Occipital lobe (tissue), 2 donors: Measurements from ENCODE around the gene NUBP1. TPM values are rescaled to one million over a fixed set of nuclear protein-coding genes. Genes with fewer than 3 reads are reported as not detected.
"Not testable (repeated sequence)": the region's sequence is repeated elsewhere in the genome, so short reads cannot be mapped to it uniquely, and the experiment has no call there.

ENCODE experiments used
- DNase-seq: peaks from one replicate; lab custom pipeline; 2025; lab: John Stamatoyannopoulos, UW
- total RNA-seq: library from RNA; depleted of rRNA; stranded (reverse); fragments of >200 nt; gene quantifications from one replicate; pipeline ENCODE4 v1.2.3, GENCODE V29; 2014

The NUBP1 gene
- total RNA-seq, result 12.3 TPM

GRCh38 chr16:10743610-10744369, at the start of gene NUBP1:
Gene NUBP1, plus strand, starts transcription at chr16:10743842. Its CDS starts 22 bp downstream, at chr16:10743864.
- DNase-seq, result peak; percentile 99

- DNase-seq, result no peak
These were observed 49.8 kb upstream of the NUBP1 start for GRCh38 chr16:10693889-10694288.

DNA sequence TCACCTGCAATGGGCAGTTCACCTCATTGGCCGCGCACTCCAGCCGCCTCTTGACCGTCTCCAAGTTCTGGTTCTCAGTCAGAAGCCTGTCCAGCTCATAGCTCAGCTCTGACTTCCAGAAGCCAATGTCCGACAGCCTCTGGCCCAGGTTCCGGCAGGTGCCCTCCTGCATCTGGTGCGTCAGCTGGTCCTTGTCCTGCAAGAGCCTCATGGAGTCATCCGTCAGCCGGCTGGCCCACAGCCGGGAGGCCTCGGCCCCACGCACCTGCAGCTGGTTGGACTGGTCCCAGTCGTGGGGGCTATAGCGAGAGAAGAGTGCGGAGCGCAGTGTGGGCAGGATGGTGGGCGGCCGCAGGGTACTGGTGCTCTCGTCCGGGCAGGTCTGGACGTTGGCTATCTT, 49.3 kb upstream of the NUBP1 start:
- DNase-seq, result no peak

GRCh38 chr16:10694830-10695229, 48.8 kb upstream of the NUBP1 start, which contains the start of gene TEKT5:
Gene TEKT5, minus strand, starts transcription at chr16:10694930. Its CDS starts 57 bp downstream, at chr16:10694873.
- no peak for DNase-seq

DNA sequence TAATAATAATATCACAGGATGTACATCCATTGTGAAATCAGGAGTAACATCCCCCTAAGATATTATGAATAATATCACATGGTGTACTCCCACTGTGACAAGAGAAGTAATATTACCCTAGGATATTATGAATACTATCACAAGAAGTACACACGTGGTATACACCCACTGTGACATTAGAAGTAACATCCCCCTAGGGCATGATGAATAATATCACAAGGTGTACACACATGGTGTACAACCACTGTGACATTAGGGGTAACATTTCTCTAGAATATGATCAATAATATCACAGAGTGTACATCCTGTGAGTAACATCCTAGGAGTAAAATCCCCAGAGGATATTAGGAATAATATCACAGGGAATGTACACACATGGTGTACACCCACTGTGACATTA, 43.9 kb upstream of the NUBP1 start:
- no peak for DNase-seq

GRCh38 chr16:10708969-10709368, 34.7 kb upstream of the NUBP1 start:
- no peak for DNase-seq

DNA sequence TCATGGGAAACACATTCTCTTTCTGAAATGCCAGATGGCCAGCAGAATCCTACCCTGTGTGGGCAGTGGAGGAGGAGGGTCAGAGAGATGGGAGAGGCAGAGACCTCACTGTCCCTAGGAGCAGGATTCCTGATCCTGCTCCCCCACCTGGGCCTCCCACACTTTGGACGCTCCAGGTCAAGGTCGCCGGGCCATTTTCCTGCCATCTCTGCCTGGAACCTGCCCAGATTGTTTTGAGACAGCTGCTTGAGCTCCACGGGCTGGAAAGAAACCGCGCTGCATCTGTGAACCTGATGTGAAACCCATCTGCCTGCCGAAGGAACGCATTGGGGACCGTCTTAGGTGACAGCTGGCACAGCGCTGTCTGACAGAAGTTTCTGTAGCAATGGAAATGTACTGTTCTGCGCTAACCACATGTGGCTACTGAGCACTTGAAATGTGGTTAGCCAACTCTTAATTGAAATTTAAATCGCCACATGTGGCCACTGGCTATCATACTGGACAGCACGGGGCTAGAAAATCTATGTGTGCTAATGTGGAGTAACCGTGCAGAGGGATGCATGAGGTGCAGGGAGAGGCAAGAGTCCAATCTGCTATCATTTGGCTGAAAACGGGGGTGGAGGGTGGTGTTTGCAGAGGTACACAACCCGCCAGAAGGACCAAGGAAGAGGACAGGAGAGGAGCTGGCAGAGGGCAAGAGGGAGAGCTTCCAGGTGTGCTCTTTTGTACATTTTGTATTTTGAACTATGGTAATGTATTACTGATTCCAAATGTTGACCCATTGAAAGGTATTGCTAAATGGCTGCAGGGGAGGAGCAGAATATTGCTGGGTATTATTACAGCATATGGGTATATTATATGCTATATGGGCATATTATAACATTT, 15.4 kb upstream of the NUBP1 start:
- DNase-seq, result no peak

DNA sequence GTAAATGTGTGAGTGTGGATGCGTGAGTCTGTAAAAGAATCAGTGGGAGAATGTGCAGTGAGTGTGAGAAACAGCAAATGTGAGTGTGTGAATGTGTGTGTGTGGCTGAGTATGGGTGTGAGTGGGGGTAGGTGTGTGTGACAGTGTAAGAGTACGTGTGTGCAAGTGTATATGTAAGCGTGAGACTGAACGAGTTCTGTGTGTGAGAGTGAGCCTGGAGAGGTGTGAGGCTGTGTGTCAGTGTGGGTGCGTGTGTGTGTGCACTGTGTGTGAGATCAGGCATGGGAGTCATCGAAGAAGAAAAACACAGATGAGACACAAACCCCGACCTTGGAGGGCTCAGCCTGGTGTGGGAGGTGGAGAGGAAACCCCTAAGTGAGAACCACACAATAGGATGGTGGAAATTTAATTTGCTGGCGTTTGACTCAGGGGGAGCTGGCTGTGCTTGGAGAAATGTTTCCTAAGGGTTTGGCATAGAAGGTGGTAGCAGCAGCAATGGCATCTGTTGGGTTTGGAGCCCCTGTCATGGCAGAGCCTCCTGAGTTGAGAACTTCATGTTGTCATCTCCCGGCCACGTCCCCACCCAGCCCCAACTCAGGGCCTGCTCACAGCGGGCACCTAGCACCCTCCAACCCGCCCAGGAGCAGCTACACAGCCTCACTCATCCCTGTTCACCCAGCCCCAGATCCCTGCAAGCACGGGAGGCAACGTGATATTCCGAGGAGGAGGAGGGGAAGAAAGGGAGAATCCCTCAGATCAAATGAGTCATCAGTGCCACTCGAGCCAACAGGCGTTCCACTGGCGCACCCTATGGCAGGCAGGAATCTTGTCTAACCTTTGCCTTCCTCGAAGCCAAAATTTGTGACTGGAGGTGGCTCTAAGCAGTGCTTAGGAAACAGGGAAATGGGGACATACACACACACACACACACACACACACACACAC, 14.3 kb upstream of the NUBP1 start:
- peak; percentile 55 for DNase-seq

GRCh38 chr16:10731790-10732189, 11.9 kb upstream of the NUBP1 start:
- no peak for DNase-seq

- peak; percentile 34 for DNase-seq
These were observed 6.5 kb upstream of the NUBP1 start for GRCh38 chr16:10737068-10737625.

DNA sequence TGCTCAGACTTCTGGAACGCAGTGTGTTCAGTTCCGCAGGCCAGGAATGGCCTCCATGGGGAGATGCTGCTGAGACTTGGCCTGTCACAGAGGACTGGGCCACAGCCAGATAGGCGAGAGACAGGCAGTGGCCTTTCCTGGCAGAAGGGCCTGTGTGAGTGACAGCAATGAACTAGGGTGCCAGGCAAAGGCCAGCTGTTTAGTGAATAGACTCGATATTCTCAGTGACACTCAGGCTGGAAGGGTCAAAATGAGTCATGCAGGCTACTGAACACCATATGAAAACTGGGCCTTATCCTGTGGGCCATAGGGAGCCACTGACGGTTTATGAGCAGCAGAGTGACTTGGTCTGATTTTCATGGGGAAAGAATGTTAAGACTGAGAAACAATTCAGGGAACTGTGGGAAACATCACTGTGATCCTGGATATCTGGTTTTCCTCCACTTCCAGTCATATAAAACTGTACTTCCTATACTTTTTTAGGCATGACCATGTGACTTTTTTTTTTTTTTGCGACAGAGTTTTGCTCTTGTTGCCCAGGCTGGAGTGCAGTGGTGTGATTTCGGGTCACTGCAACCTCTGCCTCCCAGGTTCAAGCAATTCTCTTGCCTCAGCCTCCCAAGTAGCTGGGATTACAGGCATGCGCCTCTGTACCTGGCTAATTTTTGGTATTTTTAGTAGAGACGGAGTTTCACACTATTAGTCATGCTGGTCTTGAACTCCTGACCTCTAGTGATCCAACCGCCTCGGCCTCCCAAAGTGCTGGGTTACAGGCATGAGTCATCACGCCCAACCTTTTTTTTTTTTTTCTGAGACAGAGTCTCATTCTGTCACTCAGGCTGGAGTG, 5.2 kb upstream of the NUBP1 start:
- peak; percentile 71 for DNase-seq

- no peak for DNase-seq
These were observed 3.4 kb upstream of the NUBP1 start for GRCh38 chr16:10740000-10740844.

- no peak for DNase-seq
These were observed 2.8 kb upstream of the NUBP1 start for GRCh38 chr16:10740845-10741208.

GRCh38 chr16:10741249-10741648, 2.4 kb upstream of the NUBP1 start:
- DNase-seq, result not testable (repeated sequence)

- no peak for DNase-seq
These were observed 1.8 kb upstream of the NUBP1 start for GRCh38 chr16:10741844-10742243.

- DNase-seq, result no peak
These were observed 424 bp upstream of the NUBP1 start for GRCh38 chr16:10743227-10743609.

DNA sequence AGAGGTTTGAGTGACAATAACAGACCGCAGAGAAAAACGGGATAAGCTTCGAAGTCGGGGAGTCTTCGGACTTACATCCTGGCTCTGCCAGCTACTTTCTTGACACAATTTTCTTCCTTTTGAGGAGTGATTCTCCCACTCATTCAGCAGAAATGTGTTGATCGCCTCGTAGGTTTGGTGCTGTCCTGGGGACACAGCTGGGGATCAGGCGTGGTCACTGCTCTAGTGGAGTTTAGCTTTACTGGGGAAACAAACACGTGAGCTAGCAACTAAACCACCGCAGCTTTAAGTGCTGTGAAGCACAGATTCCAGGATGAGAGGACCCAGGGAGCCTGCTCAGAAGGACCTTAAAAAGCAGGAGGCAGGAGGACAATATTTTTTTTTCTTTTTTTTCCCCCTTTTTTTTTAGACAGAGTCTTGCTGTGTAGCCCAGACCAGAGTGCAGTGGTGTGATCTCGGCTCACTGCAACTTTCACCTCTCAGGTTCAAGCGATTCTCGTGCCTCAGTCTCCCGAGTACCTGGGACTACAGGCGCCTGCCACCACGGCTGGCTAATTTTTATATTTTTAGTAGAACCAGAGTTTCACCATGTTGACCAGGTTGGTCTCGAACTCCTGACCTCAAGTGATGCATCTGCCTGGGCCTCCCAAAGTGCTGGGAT, 858 bp downstream of the NUBP1 start:
- DNase-seq, result no peak

- no peak for DNase-seq
These were observed 2.2 kb downstream of the NUBP1 start for GRCh38 chr16:10745841-10746240.

DNA sequence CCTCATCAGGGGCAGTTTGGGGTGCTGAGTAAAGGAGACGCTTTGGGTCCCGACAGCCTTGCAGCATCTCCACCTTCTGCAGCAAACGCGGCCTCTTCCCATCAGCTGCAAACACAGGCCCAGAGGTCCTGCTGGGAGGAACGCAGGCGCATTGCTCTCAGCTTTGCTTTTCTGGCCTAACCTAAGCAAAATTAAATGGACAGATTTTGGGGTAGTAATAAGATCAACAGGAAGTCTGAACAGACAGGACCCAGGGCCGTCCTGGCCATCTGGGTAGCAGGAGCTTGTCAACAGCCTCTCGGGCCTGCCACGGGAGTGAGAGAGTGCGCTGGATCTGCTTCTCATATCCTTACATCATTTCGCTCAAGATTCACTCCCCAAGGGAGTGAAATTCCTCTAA, 7.2 kb downstream of the NUBP1 start:
- DNase-seq, result no peak
